Hematopoietic multipotent progenitor cell treated with erythropoietin and hydrocortisone succinate and interleukin-3 and kit ligand, for 6 days (in vitro differentiated cells): ENCODE data around the gene RUNX2.
"Not testable (repeated sequence)": the region's sequence is repeated elsewhere in the genome, so short reads cannot be mapped to it uniquely, and the experiment has no call there.

Experiments
- DNase-seq: peaks from one replicate; pipeline ENCODE4 v3.0.0-alpha.2; 2015

The RUNX2 gene

GRCh38 chr6:45327956-45328522, at the start of gene RUNX2:
Gene RUNX2, plus strand, starts transcription at chr6:45328330. Its CDS starts 397 bp downstream, at chr6:45328727.
- peak; percentile 46 for DNase-seq

- no peak for DNase-seq
Measured at GRCh38 chr6:45278367-45278766, 49.8 kb upstream of the RUNX2 start.

DNA sequence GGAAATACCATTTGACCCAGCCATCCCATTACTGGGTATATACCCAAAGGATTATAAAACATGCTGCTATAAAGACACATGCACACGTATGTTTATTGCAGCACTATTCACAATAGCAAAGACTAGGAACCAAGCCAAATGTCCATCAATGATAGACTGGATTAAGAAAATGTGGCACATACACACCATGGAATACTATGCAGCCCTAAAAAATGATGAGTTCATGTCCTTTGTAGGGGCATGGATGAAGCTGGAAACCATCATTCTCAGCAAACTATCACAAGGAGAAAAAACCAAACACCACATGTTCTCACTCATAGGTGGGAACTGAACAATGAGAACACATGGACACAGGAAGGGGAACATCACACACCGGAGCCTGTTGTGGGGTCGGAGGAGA, 41.4 kb upstream of the RUNX2 start:
- not testable (repeated sequence) for DNase-seq

DNA sequence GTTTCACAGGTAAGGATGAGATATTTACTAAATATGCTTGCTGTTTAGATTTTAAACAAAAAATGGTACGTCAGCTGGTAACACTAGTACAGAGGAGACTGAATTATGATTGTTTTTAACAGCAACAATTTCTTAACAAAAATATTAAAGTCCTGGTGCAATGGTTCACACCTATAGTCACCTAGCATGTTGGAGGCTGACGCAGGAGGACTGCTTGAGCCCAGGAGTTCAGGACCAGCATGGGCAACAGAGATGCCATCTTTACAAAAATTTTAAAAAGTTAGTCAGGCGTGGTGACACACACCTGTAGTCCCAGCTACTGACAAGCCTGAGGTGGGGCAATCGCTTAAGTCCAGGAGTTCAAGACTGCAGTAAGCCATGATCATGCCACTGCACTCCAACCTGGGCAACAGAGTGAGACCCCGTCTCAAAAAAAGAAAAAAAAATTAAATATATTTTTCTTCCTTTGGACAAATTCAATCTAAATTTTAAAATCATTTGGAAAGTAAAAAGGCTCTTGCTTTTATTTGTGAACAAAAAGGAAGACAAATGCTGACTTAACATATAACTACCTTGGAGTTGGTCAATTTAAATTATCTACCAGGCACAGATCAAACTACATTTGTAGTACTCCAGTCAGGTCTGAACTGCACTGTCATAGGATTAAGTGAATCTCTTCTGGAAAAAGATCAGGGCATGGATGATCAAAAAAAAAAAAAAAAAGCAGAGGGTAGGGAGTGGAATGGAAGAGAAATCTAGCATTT, 38.2 kb upstream of the RUNX2 start:
- no peak for DNase-seq

- no peak for DNase-seq
Measured at GRCh38 chr6:45293306-45293705, 34.8 kb upstream of the RUNX2 start.

DNA sequence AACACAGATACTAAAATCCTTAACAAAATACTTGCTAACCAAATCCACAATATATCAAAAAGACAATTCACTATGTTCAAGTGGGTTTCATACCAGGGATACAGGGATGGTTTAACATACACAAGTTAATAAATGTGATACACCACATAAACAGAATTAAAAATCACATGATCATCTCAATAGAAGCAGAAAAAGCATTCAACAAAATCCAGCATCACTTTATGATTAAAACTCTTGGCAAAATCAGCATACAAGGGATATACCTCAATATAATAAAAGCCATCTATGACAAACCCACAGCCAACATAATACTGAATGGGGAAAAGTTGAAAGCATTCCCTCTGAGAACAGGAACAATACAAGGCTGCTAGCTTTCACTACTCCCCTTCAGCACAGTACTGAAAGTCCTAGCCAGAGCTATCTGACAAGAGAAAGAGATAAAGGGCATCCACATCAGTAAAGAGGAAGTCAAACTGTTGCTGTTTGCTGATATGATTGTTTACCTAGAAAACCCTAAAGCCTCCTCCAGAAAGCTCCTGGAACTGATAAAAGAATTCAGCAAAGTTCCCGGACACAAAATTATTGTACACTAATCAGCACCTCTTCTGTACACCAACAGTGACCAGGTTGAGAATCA, 33.9 kb upstream of the RUNX2 start:
- DNase-seq: peak; percentile 72

GRCh38 chr6:45297320-45297719, 30.8 kb upstream of the RUNX2 start:
- no peak for DNase-seq

GRCh38 chr6:45299096-45299581, 29.0 kb upstream of the RUNX2 start:
- no peak for DNase-seq

GRCh38 chr6:45300736-45301135, 27.4 kb upstream of the RUNX2 start:
- no peak for DNase-seq

- DNase-seq: no peak
Measured at GRCh38 chr6:45301348-45302142, 26.6 kb upstream of the RUNX2 start.

DNA sequence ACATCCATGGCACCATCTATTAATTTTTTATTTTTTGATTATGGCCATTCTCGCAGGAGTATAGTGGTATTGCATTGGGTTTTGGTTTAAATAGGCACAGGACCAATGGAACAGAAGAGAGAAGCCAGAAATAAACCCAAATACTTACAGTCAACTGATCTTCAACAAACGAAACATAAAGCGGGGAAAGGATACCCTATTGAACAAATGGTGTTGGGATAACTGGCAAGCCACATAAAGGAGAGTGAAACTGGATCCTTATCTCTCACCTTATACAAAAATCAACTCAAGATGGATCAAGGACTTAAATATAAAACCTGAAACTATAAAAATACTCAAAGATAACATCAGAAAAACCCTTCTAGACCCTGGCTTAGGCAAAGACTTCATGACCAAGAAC, 25.3 kb upstream of the RUNX2 start:
- DNase-seq: no peak

DNA sequence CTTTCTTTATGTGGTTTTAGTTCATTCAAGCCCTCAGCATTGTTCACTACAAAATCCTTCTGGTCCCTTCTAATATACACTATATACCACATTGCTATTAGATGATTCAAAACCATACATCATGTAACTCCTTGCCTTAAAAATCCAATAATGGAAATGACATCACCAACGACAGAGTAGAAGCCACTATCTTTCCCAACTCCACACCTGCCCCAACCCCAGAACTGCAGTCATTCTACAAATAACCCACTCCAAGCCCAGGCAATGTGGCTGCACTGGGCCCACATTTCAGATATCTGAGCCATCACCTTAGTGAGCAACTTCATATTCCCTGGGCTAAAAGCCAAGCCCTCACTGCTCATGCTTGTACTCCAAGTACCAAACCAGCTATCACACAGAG, 22.6 kb upstream of the RUNX2 start:
- no peak for DNase-seq

GRCh38 chr6:45310118-45310788, 17.9 kb upstream of the RUNX2 start:
- DNase-seq: no peak

GRCh38 chr6:45314146-45314545, 14.0 kb upstream of the RUNX2 start:
- no peak for DNase-seq

- no peak for DNase-seq
Measured at GRCh38 chr6:45320349-45320748, 7.8 kb upstream of the RUNX2 start.

GRCh38 chr6:45323656-45324224, 4.4 kb upstream of the RUNX2 start:
- peak; percentile 51 for DNase-seq

DNA sequence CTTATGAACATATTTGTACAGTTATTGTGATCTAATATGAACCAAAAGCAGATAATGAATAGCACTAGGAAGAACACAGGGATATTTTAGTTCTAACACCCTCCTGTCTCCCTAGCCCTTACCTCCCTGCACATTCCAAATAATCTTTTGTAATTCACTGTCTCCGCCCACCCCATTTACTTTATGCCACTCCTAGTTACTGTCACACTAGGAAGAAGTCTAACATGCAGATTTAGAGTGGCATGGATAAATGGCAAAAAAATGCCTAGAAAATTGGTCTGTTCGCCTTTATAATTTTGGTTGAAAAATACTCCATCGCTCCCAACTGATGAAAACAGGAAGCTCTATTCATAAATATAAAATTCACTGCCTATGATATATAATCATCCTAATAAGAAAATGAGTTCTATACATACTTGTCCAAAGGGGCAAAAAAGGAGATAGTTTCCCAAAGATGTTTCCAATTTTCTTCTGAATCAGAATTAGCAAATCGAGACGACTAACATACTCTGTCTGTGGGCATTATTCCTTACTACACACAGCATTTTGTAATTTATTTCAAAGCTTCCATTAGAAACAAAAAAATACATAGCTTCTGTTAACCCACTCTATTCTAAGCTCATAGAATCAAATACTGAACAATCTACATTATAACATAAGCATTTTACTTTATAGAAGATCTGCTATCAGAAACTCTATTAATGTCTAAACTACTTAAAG, 1.3 kb upstream of the RUNX2 start:
- DNase-seq: no peak

DNA sequence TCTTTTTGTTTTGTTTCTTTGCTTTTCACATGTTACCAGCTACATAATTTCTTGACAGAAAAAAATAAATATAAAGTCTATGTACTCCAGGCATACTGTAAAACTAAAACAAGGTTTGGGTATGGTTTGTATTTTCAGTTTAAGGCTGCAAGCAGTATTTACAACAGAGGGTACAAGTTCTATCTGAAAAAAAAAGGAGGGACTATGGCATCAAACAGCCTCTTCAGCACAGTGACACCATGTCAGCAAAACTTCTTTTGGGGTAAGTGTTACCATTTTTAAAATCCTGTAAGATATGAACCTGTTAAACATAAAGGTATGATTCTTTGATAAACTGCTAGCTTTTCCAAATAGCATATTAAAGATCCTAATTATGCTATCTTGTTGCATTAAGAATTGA, 393 bp downstream of the RUNX2 start:
- DNase-seq: no peak

DNA sequence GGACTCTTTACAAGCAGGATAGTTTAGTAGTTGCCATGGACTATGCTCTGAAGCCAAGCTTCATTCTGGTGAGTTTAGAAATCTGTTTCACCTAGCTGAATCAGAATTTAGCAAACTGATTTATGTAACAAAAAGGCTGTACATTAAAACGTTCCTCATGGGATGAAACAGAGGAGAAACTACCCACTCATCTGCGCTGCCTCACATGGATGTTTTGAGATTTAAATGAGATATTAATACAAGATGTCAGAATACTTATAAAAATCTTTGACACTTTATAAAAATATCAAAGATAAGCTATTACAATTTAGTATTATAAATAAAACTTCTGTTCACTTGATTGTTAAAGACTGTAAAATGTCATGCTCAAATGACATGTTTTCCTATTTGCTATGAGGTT, 16.8 kb downstream of the RUNX2 start:
- no peak for DNase-seq

- no peak for DNase-seq
Measured at GRCh38 chr6:45350186-45350710, 22.1 kb downstream of the RUNX2 start.

DNA sequence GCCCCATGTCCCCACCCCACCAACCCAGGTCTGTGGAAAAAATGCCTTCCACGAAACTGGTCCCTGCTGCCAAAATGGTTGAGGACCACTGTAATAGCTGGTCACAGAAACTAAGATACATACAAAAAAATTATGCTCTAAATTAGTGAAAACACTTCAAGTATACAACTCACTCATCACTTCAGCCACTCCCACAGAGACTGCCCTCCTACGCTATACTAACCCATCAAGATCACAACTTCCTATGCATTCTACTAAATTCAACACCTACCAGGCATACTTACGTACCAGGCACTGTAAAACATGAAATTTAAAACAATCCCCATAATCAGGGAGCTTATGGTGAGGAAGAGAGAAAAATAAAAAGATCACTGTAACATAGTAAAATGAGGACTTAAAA, 22.9 kb downstream of the RUNX2 start:
- DNase-seq: no peak
